Activated CD8-positive, alpha-beta memory T cell treated with anti-CD3 and anti-CD28 coated beads, Interleukin-2, amount 50 U/mL, for 24 hours (primary cell): Measurements from ENCODE around the gene TFDP2.

Source experiments
- DNase-seq: peaks from one replicate; pipeline ENCODE4 v3.0.0-alpha.2; 2020; ENCODE audit errors: extremely low read depth

Gene TFDP2

GRCh38 chr3:142072816-142073215 lies 76.5 kb downstream of the TFDP2 start:
- no peak for DNase-seq

DNA sequence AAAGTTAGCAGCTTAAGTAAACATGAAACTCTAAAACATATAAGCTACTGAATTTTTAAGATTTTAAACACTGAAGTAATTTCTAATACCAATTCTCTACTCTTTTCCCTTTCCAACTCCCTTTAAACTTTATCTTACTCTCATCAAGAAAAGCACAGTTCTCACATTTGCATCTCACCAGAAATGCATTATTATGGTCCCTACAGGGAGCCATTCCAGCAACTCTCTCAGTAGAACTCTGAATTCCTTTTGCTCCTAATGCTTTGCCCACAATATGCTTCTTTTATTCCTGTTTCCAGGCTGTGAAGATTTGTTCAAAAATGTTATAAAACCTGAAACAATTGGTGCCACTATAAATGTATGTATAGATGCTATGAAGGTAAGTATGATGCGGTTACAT lies 83.4 kb downstream of the TFDP2 start:
- DNase-seq: no peak

DNA sequence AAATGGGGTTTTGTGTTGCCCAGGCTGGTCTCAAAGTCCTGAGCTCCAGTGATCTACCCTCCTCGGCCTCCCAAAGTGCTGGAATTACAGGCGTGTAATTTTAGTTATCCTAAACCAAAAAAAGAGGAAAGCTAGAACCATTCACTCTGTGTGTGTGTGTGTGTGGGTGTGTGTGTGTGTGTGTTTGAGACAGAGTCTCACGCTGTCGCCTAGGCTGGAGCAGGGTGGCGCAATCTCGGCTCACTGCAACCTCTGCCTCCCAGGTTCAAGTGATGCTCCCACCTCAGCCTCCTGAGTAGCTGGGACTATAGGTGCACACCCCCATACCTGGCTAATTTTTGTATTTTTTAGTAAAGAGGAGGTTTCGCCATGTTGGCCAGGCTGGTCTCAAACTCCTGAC lies 84.0 kb downstream of the TFDP2 start:
- DNase-seq: no peak

DNA sequence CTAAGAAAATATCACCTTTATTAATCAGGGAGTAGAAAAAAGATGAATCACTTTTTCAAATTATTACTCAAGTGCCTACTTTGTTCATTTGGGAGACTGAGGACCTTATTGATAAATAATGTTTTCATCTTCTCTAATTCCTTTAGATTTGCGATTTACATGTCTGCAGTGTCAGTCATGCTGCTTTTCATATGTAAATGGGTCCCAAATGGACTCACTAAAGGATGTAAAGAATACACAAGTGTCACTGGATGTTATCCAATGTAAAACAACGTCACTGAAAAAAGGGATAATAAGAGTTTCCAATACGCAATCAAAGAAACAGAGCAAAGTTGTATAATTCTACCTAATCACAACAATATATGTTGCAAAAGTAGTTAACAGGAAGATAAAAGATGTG lies 84.9 kb downstream of the TFDP2 start:
- no peak for DNase-seq

GRCh38 chr3:142057331-142057725 lies 92.0 kb downstream of the TFDP2 start:
- no peak for DNase-seq

GRCh38 chr3:142056656-142057330 lies 92.6 kb downstream of the TFDP2 start:
- DNase-seq: no peak

DNA sequence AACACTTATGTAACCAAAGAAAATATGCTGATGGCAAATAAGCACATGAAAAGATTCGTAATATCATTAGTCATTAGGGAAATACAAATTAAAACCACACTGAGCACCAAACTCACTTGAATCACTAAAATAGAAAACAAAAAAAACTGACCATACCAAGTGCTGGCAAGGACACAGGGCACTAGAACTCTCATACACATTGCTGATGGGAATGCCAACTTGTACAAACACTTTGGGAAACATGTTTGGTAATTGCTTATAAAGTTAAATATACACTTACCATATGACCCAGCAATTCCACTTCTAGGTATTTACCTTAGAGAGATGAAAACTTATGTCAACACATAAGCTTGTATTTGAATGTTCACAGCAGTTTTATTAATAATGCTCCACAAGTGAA lies 95.5 kb downstream of the TFDP2 start:
- DNase-seq: no peak

DNA sequence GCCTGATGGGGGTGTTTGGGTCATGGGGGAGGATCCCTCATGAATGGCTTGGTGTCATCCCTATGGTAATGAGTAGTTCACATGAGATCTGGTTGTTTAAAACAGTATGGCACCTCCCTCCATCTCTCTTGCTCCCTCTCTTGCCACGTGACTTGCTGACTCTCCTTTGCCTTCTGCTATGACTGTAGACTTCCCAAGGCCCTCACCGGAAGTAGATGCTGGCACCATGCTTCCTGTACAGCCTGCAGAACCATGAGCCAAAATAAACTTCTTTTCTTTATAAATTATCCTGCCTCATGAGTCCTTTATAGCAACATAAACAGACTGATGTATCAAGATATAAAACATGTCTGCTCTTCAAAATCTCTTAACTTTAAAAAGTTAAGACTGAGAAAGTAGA lies 96.1 kb downstream of the TFDP2 start:
- no peak for DNase-seq

- DNase-seq: no peak
Measured at GRCh38 chr3:142051351-142051750, 98.0 kb downstream of the TFDP2 start.

DNA sequence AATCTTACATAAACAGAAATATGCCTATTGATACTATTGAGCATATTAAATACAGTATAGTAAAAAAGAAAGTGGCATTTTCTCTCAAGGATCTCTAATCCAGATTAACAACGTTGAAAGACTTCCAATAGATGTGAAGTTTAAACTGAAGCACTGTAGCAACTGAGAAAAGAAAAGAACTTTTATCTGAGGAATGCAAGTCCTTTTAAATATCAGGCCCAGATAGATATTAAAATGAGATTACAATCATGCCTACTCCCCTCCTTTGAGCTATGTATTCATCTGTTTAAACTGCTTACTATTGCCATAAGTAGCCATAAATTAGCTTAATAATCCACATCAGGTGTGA lies 102.3 kb downstream of the TFDP2 start:
- no peak for DNase-seq

GRCh38 chr3:142046320-142047020 lies 102.9 kb downstream of the TFDP2 start:
- no peak for DNase-seq

DNA sequence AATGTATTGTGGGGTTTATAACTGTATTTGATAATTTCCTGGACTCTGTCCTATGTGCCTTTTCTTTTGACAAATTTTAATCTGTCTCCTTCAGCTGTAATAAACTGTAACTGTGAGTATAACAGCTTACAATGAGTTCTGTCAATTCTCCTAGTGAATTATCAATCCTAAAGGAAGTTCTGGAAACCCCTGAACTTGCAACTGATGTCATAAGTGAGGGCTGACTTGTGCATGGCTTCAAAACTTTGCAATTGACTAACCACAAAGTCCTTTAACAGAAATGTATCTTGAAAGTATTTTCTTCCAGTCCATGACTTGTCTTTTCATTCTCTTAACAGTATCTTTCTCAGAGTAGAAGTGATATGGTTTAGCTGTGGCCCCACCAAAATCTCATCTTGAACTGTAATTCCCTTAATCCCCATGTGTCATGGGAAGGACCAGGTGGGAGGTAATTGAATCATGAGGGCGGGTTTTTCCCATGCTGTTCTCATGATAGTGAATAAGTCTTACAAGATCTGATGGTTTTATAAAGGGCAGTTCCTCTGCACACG lies 108.3 kb downstream of the TFDP2 start:
- no peak for DNase-seq

DNA sequence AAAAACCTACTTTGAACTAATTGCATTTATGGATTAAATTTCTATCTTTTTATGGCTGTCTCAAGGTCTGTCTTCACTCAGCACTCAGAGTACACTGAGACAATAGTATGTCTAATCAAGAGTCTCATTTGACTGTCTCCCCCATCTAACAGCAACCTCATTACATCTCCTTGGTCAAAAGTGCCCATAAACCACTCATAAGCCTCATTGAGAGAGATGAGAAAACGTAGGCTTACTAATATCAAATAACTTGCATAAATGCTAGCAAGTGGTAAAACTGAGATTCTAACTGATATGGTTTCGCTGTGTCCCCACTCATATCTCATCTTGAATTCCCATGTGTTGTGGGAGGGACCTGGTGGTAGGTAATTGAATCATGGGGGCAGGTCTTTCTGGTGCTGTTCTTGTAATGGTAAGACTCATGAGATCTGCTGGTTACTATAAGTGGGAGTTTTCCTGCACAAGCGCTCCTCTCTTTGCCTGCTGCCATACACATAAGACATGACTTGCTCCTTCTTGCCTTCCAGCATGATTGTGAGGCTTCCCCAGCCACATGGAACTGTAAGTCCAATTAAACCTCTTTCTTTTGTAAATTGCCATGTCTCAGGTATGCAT lies 113.9 kb downstream of the TFDP2 start:
- DNase-seq: no peak

DNA sequence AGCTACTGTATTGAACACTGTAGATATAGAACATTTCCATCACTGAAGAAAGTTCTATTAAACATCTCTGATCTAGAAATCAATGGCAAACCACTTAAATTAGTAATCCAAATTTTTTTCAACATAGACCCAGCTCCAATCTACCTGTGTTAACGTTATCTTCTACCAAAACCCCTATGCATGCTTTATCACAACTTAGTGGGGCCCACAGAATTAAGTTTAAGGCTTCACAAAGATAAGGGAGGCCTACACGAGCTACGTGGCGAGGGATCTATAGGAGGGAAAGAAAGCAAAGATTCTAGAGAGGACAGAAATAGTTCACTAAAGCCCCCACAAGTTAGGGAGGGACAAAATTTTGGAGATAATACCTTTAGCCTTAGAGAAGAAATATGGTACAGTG lies 116.1 kb downstream of the TFDP2 start:
- DNase-seq: no peak

DNA sequence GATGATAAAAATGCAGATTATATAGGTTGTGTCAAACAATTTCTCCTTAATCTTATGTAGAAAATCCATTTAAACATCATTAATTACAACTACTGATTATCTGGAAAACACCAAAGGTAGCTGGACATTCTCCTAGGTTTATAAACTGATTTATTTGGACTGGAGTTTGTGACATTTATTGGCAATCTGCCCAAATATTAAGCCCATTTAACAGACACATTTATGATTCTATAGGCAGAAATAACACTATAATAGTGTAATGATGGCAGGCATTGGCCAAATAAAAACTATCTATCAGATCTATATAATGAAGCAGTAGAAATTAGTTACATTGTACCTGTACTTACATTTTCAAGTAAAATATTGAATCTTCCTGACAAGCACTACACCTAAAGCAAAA lies 117.8 kb downstream of the TFDP2 start:
- DNase-seq: no peak

GRCh38 chr3:142029791-142030190 lies 119.6 kb downstream of the TFDP2 start:
- DNase-seq: no peak

- no peak for DNase-seq
Measured at GRCh38 chr3:142029052-142029642, 120.2 kb downstream of the TFDP2 start.

DNA sequence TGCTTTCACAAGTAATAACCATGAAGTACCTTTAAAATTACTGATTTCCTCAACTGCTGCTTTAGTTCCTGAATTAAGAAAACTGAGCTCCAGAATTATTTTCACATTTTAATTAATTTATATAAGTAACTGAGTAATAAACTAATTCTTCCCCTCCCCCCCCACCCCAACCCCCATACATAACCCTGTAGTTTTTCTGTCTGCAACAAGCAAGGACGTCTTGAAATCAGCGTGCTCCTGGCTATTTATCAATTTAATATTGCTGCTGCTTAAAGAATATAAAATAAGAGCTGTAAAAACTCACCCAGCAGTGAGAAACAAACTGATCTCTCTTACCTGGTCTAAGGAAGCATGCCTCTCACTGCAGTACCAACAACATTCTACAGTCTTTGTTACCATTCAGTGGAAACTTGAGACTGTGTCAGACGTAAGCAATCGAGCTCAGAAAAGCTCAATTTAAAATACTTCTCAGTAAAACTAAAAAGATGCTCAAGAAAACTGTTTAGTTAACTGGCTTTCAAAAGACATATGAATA lies 121.0 kb downstream of the TFDP2 start:
- no peak for DNase-seq

DNA sequence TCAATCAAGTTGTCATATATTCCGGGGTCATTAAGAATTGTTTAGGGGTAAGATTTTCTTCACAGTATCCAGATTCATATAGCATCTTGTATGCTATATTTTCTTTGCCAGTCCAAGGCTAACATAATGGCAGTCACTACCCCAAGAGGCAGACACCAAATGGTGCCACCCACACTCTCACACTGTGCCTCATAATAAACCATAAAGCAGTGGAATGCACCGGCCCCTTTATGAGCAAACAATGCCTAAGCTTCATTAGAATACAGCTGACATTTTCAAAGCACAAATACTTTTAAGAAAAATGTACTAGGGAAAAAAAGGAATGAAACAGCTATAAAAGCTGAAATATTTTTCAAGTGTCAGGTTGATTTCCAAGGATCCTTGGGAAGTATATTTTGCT lies 121.6 kb downstream of the TFDP2 start:
- no peak for DNase-seq

- DNase-seq: no peak
Measured at GRCh38 chr3:142027300-142027699, 122.0 kb downstream of the TFDP2 start.

DNA sequence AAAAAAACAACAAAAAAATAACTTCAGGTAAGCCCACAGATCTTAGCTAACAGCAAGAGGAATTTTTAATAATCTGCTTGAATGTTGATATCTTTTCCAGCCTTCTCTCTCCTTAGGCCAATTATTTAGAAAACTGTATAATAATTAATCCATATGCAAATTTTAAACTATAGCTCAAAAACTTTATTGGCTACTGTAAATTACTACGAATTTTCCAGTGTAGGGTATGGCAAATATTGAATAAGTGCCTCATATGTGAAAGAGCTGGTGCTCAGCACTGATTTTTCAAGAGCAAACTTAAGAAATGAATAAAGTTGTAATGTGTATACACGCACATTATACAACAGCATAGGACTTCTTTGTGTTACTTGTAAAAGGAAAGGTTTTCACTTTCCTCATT lies 123.0 kb downstream of the TFDP2 start:
- DNase-seq: no peak

GRCh38 chr3:142022381-142022780 lies 127.0 kb downstream of the TFDP2 start:
- DNase-seq: no peak
